Measurements from ENCODE around the gene FAM204A.

DNA sequence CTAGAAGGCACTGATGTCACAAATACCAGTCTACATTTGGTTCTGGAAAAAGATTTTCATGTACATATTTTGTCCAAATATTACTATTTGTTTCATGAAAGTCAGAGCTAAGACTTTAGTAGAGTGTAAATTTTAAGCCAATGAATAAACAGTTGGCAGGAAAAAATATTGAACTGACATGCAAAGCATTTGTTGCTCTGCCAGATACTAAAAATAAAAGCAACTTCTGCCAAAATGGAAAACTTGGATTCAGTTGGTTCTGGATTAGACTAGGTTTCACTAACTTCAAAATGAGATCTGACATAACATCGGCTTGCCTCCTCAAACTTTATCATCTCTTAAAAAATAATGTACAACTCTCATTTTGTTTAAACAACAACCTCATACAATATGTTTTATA, 34.9 kb downstream of the FAM204A start:
- no peak for TF ChIP-seq FOXA1 (IDR thresholded peaks at IDR 0.05)
- TF ChIP-seq FOXA1 (CRISPR knock-in tag; IDR thresholded peaks at IDR 0.05): no peak
- no peak for TF ChIP-seq U2AF2 (IDR thresholded peaks at IDR 0.05; ENCODE audit: low read depth, low read length)
- TF ChIP-seq, protein P1, sequence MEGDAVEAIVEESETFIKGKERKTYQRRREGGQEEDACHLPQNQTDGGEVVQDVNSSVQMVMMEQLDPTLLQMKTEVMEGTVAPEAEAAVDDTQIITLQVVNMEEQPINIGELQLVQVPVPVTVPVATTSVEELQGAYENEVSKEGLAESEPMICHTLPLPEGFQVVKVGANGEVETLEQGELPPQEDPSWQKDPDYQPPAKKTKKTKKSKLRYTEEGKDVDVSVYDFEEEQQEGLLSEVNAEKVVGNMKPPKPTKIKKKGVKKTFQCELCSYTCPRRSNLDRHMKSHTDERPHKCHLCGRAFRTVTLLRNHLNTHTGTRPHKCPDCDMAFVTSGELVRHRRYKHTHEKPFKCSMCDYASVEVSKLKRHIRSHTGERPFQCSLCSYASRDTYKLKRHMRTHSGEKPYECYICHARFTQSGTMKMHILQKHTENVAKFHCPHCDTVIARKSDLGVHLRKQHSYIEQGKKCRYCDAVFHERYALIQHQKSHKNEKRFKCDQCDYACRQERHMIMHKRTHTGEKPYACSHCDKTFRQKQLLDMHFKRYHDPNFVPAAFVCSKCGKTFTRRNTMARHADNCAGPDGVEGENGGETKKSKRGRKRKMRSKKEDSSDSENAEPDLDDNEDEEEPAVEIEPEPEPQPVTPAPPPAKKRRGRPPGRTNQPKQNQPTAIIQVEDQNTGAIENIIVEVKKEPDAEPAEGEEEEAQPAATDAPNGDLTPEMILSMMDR (CRISPR knock-in tag; IDR thresholded peaks at IDR 0.05): no peak
- no peak for TF ChIP-seq U2AF1 (optimal IDR thresholded peaks at IDR 0.05; ENCODE audit: low read depth, low read length)
- TF ChIP-seq, protein P2, sequence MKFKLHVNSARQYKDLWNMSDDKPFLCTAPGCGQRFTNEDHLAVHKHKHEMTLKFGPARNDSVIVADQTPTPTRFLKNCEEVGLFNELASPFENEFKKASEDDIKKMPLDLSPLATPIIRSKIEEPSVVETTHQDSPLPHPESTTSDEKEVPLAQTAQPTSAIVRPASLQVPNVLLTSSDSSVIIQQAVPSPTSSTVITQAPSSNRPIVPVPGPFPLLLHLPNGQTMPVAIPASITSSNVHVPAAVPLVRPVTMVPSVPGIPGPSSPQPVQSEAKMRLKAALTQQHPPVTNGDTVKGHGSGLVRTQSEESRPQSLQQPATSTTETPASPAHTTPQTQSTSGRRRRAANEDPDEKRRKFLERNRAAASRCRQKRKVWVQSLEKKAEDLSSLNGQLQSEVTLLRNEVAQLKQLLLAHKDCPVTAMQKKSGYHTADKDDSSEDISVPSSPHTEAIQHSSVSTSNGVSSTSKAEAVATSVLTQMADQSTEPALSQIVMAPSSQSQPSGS (CRISPR knock-in tag; IDR thresholded peaks at IDR 0.05): no peak
- TF ChIP-seq ETV5 (CRISPR knock-in tag; IDR thresholded peaks at IDR 0.05; ENCODE audit: borderline replicate concordance): no peak
- TF ChIP-seq SMC3 (IDR thresholded peaks at IDR 0.05; ENCODE audit: low read length): no peak
- TF ChIP-seq, protein P3, sequence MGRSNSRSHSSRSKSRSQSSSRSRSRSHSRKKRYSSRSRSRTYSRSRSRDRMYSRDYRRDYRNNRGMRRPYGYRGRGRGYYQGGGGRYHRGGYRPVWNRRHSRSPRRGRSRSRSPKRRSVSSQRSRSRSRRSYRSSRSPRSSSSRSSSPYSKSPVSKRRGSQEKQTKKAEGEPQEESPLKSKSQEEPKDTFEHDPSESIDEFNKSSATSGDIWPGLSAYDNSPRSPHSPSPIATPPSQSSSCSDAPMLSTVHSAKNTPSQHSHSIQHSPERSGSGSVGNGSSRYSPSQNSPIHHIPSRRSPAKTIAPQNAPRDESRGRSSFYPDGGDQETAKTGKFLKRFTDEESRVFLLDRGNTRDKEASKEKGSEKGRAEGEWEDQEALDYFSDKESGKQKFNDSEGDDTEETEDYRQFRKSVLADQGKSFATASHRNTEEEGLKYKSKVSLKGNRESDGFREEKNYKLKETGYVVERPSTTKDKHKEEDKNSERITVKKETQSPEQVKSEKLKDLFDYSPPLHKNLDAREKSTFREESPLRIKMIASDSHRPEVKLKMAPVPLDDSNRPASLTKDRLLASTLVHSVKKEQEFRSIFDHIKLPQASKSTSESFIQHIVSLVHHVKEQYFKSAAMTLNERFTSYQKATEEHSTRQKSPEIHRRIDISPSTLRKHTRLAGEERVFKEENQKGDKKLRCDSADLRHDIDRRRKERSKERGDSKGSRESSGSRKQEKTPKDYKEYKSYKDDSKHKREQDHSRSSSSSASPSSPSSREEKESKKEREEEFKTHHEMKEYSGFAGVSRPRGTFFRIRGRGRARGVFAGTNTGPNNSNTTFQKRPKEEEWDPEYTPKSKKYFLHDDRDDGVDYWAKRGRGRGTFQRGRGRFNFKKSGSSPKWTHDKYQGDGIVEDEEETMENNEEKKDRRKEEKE (IDR thresholded peaks at IDR 0.05): no peak
- TF ChIP-seq, protein P4, sequence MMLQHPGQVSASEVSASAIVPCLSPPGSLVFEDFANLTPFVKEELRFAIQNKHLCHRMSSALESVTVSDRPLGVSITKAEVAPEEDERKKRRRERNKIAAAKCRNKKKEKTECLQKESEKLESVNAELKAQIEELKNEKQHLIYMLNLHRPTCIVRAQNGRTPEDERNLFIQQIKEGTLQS (CRISPR knock-in tag; IDR thresholded peaks at IDR 0.05): no peak
- TF ChIP-seq MYC (CRISPR knock-in tag; IDR thresholded peaks at IDR 0.05; ENCODE audit: borderline replicate concordance): no peak
- TF ChIP-seq, protein P5, sequence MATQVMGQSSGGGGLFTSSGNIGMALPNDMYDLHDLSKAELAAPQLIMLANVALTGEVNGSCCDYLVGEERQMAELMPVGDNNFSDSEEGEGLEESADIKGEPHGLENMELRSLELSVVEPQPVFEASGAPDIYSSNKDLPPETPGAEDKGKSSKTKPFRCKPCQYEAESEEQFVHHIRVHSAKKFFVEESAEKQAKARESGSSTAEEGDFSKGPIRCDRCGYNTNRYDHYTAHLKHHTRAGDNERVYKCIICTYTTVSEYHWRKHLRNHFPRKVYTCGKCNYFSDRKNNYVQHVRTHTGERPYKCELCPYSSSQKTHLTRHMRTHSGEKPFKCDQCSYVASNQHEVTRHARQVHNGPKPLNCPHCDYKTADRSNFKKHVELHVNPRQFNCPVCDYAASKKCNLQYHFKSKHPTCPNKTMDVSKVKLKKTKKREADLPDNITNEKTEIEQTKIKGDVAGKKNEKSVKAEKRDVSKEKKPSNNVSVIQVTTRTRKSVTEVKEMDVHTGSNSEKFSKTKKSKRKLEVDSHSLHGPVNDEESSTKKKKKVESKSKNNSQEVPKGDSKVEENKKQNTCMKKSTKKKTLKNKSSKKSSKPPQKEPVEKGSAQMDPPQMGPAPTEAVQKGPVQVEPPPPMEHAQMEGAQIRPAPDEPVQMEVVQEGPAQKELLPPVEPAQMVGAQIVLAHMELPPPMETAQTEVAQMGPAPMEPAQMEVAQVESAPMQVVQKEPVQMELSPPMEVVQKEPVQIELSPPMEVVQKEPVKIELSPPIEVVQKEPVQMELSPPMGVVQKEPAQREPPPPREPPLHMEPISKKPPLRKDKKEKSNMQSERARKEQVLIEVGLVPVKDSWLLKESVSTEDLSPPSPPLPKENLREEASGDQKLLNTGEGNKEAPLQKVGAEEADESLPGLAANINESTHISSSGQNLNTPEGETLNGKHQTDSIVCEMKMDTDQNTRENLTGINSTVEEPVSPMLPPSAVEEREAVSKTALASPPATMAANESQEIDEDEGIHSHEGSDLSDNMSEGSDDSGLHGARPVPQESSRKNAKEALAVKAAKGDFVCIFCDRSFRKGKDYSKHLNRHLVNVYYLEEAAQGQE (IDR thresholded peaks at IDR 0.05; ENCODE audit: borderline replicate concordance in 1 of 2, low read depth in 1 of 2, low read length in 2 of 2): no peak
- no peak for TF ChIP-seq MXD4 (CRISPR knock-in tag; IDR thresholded peaks at IDR 0.05)
- TF ChIP-seq ZNF354B (CRISPR knock-in tag; IDR thresholded peaks at IDR 0.05): no peak
